HG02623 (cell line): ENCODE data around the gene TOPAZ1.

Experiments
- ATAC-seq: cut with Tn5 transposase; IDR thresholded peaks from one replicate; pipeline ENCODE4 v1.9.1; 2021; ENCODE audit warnings: moderate library complexity; ENCODE audit not compliant: unreplicated experiment

The TOPAZ1 gene

DNA sequence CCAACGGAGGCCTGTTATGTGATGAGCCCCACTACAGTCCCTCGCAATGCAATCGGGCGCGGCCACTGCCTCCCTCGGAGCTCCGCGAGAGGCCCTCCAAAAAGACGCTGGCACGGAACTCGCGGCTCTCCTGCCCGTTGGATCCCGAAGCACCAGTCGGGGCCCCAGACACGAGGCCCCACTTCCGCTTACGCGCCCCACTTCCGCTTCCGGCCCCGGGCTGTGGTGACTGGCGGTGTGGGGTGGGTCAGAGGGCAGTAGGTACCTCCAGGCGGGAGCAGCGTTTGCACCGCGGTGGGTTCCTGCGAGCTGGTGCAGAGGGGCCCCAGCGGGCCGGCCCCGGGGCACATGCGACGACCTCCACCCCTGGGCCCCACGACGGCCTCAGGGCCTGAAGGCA lies at the start of gene TOPAZ1:
TSS of gene TOPAZ1 (plus strand) at position 181 of the 400 bp plus-strand sequence. CDS start at position 349, 168 bp downstream.
- no peak for ATAC-seq

DNA sequence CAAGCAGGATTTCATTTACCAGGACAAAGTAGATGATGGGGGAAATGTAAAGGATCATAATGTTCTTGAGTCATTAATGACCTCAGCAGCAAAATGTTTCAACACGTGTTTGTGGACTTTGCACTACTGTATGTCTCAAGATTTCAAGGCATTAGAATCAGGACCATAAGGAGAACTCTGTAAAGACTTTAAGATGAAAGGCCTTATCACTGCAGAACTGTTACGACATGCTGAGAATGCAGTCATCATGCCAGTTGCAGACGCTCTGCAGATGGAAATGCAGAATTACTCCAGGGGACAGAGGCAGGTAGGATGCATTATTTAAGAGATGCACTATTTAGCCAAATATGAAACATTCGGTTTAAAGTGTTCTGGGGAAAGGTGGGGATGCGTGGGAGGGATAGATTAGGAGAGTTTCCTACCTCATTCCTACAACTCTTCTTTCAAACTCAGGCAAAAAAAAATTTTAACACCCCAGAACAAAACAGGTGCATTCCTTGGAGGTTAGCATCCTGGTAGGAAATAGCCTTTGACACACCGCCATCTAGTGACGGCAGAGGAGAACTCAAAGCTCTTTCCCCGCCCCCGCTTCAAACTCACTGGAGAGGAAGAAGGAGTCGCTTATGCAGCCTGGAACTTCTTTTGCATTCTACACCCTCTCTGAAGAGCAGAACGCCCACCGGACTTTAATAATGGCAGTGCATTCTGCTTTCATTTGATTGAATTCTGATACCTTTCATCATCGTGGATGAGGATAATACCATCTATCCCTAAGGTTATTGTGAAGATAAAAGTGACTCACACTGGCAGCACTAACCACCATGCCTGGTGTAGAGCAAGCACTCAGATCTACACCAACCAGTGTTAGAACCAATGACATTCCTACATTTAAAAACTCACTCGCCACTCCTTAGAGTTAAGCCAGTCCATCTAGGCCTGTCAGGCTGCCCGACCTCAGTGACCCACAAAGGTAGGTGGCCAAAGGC lies 43.1 kb upstream of the TOPAZ1 start:
- ATAC-seq: peak; percentile 66

DNA sequence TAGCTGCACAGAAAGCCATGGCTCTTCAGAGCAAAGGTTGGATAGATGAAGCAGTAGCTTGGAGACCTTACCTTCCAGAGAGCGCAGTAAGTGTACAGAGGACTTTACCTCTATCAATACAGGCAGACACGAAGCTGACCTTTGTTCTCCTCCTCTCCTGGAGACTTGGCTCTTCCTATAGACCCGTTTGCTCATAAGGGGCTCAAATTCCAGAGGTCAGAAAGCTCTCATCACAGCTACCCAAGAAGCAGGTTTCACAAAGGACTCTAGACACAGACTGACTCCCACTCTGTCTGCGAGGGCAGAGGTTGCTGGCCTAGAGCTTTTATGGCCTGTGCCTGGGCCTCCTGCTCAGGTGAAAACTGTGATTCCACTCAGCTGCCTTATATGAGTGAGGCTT lies 35.4 kb upstream of the TOPAZ1 start:
- no peak for ATAC-seq

DNA sequence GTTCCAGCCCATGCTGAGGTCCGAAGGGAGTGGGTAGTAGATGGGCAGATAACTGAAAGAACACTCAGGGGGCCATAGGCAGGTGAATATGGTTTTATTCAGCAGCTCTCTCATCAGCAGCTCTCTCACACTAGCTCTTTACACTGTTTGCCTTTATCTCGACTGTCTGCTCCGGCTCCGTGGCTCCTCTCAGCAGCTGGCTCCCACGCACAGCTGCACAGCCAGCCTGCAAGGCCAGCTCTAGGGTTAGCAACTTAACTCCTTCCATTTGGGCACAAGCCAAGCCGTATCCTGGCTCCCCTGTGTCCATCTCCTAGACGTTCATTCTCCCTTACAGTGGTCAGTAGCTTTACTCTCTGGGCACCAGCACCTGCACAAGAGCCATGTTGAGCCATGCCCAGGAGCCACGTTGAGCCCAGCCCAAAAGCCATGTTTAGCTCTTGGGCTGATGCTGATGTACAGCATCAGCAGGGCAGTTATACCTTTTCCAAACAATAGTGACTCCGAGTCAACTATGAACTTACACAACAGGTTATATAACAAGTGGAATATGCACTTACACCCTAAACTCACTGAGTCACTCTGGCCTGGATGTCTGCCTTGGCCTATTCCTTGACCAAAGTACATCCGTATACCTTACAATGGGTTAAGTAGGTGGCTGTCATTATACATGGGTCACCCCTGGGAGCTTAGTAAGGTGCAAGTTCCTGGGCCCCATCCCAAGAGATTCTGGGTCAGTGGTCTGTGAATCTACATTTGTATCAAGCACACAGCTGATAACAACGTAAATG lies 34.6 kb upstream of the TOPAZ1 start:
- no peak for ATAC-seq

DNA sequence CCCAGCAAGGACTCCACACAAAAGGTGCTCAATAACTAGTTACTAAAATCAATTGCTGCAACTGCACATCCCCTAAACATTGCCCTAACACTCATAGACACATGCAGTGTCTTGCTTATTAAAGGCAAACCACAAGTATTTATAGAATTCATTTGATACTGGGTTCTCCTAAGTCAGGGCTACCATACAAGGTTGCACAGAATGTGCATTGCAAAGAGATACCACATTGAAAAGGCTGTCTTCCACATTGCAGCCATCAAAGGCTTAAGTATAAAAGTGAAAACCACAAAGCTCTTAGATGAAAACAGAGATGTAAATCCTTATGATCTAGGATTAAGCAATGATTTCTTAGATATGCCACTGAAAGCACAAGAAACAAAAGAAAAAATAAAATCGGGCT lies 33.6 kb upstream of the TOPAZ1 start:
- no peak for ATAC-seq

DNA sequence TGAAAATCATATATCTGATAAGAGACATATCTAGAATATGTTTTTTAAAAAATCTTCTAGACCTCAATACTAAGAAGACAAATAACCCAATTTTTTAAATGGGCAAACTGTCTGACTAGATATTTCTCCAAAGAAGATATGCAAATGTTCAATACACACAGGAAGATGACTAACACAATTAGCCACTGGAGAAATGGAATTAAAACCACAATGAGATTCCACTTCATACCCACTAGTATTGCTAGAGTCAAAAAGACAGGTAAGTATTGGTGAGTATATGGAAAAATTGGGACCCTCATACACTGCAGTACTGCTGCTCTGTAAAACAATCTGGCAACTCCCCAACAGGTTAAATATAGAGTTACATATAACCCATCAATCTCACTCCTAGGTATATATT lies 33.1 kb upstream of the TOPAZ1 start:
- ATAC-seq: no peak

DNA sequence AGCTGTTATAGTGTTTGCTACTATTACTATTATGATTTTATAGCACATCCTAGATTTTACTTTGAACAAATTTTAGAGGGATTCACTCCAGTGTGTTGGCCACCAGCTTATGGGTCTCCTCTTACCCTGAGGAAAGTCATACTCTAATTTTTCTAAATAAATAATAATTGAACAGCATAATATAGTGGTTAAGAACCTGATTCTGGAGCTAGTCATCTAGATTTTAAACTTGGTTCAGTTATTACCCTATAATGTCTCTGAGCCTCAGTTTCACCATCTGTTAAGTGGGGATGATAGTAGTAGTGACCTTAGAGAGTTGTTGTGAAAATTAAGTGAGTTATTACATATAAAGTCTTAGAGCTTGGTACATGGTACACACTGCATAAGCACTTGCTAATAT lies 30.7 kb upstream of the TOPAZ1 start:
- ATAC-seq: no peak

DNA sequence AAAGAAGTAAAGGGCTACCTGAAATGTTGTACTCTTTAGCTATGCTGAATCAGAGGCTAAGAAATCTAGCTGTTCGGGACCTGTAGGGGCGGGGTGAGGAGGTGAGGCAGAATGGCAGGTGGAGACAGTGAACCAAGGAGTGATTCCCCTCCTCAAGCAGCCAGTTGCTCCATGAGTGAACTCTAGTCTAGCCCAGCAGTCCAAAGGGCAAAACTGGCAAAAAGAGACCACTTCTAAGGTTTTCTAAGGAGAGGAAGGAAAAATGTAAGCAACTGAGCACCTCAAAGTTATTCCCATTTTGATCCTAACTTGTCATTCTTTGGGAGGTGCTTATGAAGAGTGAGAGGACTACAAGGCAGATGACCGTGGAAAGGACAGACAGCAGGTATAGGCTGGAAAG lies 19.3 kb upstream of the TOPAZ1 start:
- ATAC-seq: no peak

DNA sequence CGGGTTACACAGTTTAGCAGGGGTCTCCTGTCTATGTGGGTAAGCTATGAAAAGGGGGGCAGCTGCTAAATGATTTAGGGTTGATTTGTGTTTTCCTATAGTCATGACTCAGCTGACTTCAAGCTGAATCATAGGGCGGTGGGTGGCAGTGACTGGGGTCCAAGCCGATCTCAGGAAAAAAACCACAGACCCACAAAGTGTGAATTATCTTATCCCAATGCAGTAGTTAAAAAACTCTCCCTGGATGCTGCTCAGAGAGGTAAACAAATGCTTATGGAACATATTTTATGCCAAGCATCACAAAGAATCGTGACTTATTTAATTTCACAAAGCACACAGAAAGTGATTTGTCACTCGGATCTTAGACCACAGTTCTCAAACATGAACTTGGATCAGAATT lies 18.4 kb upstream of the TOPAZ1 start:
- no peak for ATAC-seq

DNA sequence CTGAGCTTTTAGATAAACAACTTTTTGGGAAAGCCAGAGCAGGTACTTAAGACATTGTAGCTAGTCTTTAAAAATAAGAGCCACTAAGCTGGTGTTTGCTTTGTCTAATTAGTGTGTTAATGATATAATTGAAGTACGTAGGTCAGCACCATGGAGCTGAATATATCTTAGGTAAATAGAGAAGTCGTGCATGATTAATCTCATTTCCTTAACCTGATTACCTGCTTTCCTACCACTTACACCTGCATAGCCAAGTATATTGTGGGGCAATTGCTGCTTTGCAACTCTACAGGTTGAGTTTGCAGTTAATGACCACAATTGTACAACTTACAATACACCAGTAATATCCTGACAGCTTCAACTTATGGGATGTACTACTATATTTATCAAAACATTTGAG lies 17.6 kb upstream of the TOPAZ1 start:
- no peak for ATAC-seq

DNA sequence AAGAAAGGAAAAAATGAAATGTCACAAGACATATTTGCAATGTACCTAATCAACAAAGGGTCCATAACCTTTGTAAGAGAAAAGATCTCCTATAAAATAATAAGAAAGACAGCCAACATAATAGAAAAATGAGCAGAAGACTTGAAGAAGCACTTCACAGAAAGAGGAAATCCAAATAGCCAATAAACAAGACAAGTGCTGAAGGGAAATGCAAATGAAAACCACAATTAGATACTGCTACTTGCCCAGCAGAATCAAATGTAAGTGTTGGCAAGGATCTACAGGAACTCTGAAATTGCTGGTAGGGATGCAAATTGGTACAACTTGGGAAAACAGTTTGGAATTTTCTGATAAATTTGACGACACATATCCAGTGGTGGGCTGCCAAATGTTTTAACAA lies 15.1 kb upstream of the TOPAZ1 start:
- no peak for ATAC-seq

DNA sequence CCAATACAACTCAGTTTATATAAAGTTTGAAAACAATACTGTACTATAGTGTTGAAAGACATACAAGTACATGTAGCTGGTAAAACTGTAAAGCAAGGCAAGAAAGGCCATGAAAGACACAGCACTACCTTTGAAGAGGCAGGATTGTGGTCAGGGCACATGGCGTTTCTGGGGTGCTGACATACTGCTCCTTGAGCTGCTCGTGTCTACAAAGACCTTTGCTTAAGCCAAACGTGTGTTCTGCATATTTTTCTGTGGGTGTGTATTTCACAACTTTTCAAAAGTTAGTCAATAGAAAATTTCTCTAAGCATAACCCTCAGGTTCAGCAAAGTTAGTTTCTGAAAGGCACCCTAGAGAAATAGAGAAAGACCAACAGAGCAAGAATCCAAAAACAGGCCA lies 14.1 kb upstream of the TOPAZ1 start:
- no peak for ATAC-seq

DNA sequence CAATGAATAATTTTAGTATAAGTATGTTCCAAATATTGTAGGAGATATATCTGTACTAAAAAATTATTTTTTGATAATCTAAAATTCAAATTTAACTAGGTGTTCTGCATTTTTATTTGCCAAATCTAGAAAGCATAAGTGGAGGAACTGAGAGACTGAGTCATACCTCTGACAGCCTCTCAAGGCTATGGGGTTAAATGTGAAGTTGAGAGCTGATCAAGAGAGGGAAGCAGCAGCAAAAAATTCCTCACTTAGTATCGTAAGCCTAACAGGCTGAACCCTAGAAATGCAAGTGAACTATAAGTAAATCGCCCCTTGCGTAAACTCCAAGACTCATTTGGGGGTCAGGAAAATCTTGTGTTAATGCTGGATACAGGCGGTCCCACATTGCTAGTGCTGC lies 12.8 kb upstream of the TOPAZ1 start:
- no peak for ATAC-seq

DNA sequence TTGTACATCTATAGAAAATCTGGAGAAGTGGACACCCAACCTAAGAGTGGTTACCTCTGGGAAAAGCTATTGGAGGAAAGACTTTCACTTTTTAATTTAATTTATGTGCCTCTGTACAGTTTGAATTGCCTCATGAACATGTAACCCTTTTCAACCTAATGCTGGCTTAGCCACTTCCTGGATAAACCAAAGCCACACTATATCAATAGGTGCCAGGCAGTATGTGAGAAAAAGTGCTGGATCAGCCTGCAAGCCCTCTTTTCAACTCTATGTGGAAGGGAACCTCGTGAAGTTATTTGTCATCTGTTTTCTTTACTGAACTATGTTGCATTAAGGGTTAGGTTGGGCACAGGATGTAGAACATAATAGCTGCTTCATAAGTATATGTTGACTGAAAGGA lies 9.3 kb upstream of the TOPAZ1 start:
- no peak for ATAC-seq

DNA sequence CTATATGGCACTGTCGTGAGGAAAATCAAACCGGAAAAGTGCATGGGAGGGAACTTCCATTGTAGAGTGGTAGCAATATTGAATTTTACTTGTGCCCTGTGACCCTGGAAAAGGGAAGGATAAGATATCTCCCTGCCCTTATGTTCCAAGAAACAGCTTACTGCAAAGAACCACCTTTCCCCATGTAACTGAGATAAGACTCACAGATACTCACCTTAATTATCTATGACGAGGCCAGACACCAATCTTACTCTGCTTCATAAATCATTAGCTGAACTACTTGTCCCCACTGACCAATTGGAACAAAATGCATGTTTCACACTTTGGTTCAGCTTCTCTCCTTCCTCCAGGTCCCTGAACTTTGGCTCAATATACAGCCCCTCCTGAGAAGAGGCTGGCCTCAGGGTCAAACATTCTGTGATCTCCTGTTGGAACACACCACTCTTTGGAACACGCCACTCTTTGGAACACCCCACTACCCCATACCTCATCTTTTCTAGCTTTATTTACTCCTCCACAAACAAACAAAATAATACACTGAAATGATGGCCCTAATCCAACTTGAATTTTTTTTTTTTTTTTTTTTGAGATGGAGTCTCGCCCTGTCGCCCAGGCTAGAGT lies 6.9 kb upstream of the TOPAZ1 start:
- no peak for ATAC-seq

DNA sequence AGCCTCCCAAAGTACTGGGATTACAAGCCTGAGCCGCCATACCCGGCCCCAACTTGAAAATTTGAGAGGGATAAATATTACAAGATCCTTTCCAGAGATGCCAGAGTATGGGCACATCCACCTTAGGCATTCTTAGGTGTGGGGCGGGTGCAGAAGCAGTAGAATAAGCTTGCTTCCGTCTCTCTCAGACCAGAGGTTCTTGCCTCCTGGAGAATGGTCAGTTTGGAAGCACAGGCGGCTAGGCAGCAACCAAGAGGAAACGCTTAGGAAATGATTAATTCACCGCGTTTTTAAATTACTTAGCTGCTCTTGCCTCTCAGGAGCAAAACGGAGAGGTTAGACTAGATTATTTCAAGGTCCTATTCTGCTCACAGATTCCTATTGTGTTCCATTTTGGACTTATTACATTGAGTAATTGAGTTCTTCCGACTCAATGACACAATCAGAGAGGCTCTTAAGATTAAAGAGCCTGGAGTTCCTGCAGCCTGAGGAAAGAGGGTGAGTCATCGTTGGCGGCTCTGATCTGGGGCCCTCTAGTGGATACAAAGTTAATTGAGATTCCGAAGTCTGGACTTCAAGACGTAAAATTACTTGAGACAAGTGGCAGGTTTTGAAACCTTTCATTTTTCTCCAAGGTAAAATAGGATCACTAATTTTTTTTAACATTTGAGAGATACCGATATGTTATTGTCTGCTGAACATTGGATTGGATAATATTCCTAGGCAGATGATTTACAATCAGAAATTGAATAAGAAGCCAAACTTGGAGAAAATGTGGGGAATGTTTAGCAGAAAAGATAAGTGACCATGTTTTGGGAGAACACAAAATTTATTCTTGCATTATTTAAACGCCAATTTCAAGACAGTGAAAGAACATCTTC lies 5.8 kb upstream of the TOPAZ1 start:
- ATAC-seq: no peak

DNA sequence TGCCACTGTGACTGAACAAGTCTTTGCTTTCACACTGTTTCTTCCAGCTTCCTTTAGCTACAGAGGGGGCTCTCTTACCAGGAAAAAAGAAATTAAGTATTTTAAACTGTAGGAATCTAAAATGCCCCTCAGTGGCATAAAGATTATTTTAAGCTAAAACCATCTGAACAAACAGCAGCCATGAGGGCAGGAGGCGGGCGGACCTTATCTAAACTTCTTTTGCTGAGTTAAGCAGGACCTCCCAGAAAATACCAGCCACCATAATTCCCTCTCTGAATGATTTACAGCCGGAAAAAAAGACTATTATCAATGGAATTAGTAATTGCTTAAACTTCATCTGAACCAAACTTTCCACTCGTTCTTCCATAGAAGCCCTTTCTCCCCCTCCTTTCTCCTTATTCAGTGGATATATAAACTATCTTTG lies 5.2 kb upstream of the TOPAZ1 start:
- ATAC-seq: no peak

DNA sequence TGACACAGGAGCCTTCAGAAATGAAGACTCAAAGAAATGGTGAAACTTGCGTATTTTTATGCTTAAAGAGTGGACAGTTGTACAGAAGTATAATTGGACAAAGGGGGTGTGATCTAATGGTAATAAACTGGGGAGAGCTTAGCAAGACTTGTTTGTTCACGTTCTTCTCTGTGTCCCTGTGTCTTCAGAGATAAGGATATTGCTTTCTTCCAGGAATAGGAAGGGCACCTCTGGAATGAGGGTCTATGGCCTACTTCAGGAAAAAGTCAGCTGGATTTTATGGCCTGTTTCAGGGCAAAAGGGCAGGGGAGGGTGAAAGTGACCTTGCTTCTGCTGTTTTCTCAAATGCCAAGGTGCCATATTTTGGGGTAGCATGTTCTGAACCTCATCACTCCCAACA lies 4.5 kb upstream of the TOPAZ1 start:
- ATAC-seq: no peak

DNA sequence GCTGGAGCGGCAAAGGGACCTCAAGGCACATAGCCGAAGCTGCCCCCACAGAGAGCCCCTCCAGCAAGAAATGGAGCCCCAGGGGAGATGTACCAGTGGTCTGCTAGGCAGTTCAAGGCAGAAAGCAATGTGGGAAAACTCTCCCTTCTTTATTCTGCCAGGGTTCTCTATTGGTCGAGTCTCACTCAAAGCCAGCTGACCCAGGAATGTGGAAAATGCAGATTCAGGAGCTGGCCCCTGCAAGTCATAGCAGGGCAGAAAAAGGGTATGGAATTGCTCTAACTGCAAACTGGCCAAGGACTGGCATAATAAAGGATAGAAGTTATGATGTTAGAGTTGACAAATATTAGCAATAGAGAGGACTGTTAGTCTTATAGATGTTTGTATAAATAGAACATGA lies 4.0 kb upstream of the TOPAZ1 start:
- no peak for ATAC-seq

DNA sequence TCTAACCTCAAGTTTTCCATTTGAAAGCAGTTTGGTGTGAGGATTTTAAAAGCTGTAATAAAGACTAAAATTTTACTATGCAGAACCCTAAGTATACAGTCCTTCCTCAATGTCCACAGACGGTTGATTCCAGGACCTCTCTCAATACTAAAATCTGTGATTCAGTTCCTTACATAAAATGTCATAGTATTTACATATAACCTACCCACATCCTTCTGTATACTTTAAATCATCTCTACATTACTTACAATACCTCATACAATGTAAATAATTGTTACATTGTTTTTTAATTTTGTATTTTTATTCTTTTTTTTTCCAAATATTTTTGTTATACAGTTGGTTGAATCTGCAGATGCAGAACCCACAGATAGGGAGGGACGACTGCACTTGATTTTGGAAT lies 2.8 kb upstream of the TOPAZ1 start:
- no peak for ATAC-seq

DNA sequence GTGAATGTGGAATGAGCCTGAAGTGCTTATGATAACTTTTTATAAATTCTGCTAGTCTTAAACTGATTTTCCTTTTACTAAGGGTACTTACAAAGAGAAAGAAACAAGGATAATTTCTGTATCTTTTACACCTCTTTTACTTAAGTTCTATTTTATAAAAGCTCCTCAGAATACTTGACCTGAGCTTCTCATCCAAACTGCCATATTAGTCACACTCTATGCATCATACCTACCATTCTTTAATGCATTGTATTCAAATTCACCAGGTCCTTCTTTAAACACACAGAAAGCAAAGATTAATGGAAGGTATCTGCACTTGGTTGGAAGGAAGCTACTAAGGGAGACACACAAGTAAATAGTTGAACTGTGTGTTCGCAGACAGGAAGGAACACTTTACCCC lies 1.6 kb upstream of the TOPAZ1 start:
- no peak for ATAC-seq
